ENCODE measurements around the gene KIR2DL1. TPM values are rescaled to one million over a fixed set of nuclear protein-coding genes. Genes with fewer than 3 reads are reported as not detected.
"Not testable (repeated sequence)": the region's sequence is repeated elsewhere in the genome, so short reads cannot be mapped to it uniquely, and the experiment has no call there.

KIR2DL1 gene
- total RNA-seq, 1 experiment from 2014 or later: not detected

GRCh38 chr19:54775095-54775815 lies 5.7 kb downstream of the KIR2DL1 start:
- H3K9me3 ChIP-seq (ENCODE audit: control insufficient read depth, low read depth, low read length): peaks cover 74% of the 10 kb centered on the region
- not testable (repeated sequence) for H4K20me1 ChIP-seq (ENCODE audit: control insufficient read depth, insufficient read depth, insufficient read length); DNase-seq; H3K56ac ChIP-seq (ENCODE audit: insufficient read length, low read depth, low read length); H2BK15ac ChIP-seq (ENCODE audit: low read depth, low read length); H3K79me2 ChIP-seq (ENCODE audit: insufficient read depth, low read length); H4K8ac ChIP-seq (replicated peaks; ENCODE audit: insufficient read length, low read depth, low read length); H3K14ac ChIP-seq (ENCODE audit: insufficient read depth, low read length); H3K27ac ChIP-seq (ENCODE audit: insufficient read length, low read depth, low read length); H3K4me1 ChIP-seq (ENCODE audit: insufficient read depth, low read length); H4K5ac ChIP-seq (ENCODE audit: insufficient read length, low read depth, low read length); H3K9ac ChIP-seq (ENCODE audit: extremely low read depth, insufficient read length, low read length); H3K4me1 Mint-ChIP-seq; H3K23ac ChIP-seq (ENCODE audit: insufficient read length, low read depth, low read length); H3K18ac ChIP-seq (ENCODE audit: insufficient read length, low read depth, low read length); H3K4me3 Mint-ChIP-seq; H3K27ac Mint-ChIP-seq; H3K27me3 ChIP-seq (ENCODE audit: insufficient read depth, low read length); H4K91ac ChIP-seq (ENCODE audit: insufficient read length, low read depth, low read length); H3K79me1 ChIP-seq (ENCODE audit: insufficient read depth, low read depth, low read length, poor library complexity, severe bottlenecking); H3K4me2 ChIP-seq (ENCODE audit: insufficient read depth, insufficient read length, low read length); H2BK12ac ChIP-seq (ENCODE audit: insufficient read length, low read depth, low read length); H2BK20ac ChIP-seq (ENCODE audit: low read depth, low read length, poor library complexity, severe bottlenecking); H3K4ac ChIP-seq (ENCODE audit: low read depth, low read length); H2AK5ac ChIP-seq (ENCODE audit: insufficient read length, low read length); H2BK120ac ChIP-seq (ENCODE audit: low read depth, low read length, poor library complexity, severe bottlenecking); H3K27me3 Mint-ChIP-seq (ENCODE audit: low read depth); H2AFZ ChIP-seq (ENCODE audit: low read length); H3K23me2 ChIP-seq (ENCODE audit: insufficient read length, low read depth, low read length, poor library complexity, severe bottlenecking); H2BK5ac ChIP-seq (ENCODE audit: insufficient read length, low read length); H3T11ph ChIP-seq (ENCODE audit: low read length)
- H3K9me3 Mint-ChIP-seq: peaks cover 92 to 94% of the 10 kb centered on the region in 2 experiments
- no CpG with 5 or more reads among the region's 12 CpGs for WGBS (ENCODE audit: extremely low coverage, insufficient read length, low lambda C conversion rate)
- peaks cover 7 to 53% (median 17%) of the 10 kb centered on the region in 3 experiments; a peak in 6 of 7 replicates for H3K36me3 Mint-ChIP-seq (ENCODE audit: insufficient read depth in 1 of 3, low read depth in 3 of 3)

DNA sequence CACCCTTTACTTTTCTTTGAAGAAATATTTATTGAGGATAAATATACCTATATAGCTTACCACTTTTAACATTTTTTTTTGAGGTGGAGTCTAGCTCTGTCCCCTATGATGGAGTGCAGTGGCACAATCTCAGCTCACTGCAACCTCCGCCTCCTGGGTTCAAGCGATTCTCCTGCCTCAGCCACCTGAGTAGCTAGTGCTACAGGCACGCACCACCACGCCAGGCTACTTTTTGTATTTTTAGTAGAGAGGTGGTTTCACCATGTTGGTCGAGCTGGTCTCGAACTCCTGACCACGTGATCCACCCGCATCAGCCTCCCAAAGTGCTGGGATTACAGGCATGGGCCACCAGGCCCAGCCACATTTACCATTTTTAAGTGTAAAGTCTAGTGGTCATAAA lies 6.2 kb downstream of the KIR2DL1 start:
- not testable (repeated sequence) for H2BK12ac ChIP-seq (ENCODE audit: insufficient read length, low read depth, low read length); H2BK120ac ChIP-seq (ENCODE audit: low read depth, low read length, poor library complexity, severe bottlenecking); H4K91ac ChIP-seq (ENCODE audit: insufficient read length, low read depth, low read length); H2BK5ac ChIP-seq (ENCODE audit: insufficient read length, low read length); H4K20me1 ChIP-seq (ENCODE audit: control insufficient read depth, insufficient read depth, insufficient read length); H3K79me1 ChIP-seq (ENCODE audit: insufficient read depth, low read depth, low read length, poor library complexity, severe bottlenecking); H3K56ac ChIP-seq (ENCODE audit: insufficient read length, low read depth, low read length); H2AK5ac ChIP-seq (ENCODE audit: insufficient read length, low read length); H3T11ph ChIP-seq (ENCODE audit: low read length); H2AFZ ChIP-seq (ENCODE audit: low read length); H3K4me1 Mint-ChIP-seq; H3K27me3 ChIP-seq (ENCODE audit: insufficient read depth, low read length); H2BK15ac ChIP-seq (ENCODE audit: low read depth, low read length); H3K27me3 Mint-ChIP-seq (ENCODE audit: low read depth); H3K23ac ChIP-seq (ENCODE audit: insufficient read length, low read depth, low read length); H3K14ac ChIP-seq (ENCODE audit: insufficient read depth, low read length); H3K4me2 ChIP-seq (ENCODE audit: insufficient read depth, insufficient read length, low read length); H3K4me3 Mint-ChIP-seq; H2BK20ac ChIP-seq (ENCODE audit: low read depth, low read length, poor library complexity, severe bottlenecking); H3K4ac ChIP-seq (ENCODE audit: low read depth, low read length); H3K23me2 ChIP-seq (ENCODE audit: insufficient read length, low read depth, low read length, poor library complexity, severe bottlenecking); H4K8ac ChIP-seq (replicated peaks; ENCODE audit: insufficient read length, low read depth, low read length); H3K9ac ChIP-seq (ENCODE audit: extremely low read depth, insufficient read length, low read length); H3K4me1 ChIP-seq (ENCODE audit: insufficient read depth, low read length); H3K27ac ChIP-seq (ENCODE audit: insufficient read length, low read depth, low read length); H3K18ac ChIP-seq (ENCODE audit: insufficient read length, low read depth, low read length); H4K5ac ChIP-seq (ENCODE audit: insufficient read length, low read depth, low read length); H3K79me2 ChIP-seq (ENCODE audit: insufficient read depth, low read length); H3K27ac Mint-ChIP-seq; DNase-seq
- no CpG with 5 or more reads among the region's 8 CpGs for WGBS (ENCODE audit: extremely low coverage, insufficient read length, low lambda C conversion rate)
- peaks cover 89 to 92% of the 10 kb centered on the region in 2 experiments for H3K9me3 Mint-ChIP-seq
- peaks cover 4 to 50% (median 15%) of the 10 kb centered on the region in 3 experiments; a peak in 6 of 7 replicates for H3K36me3 Mint-ChIP-seq (ENCODE audit: insufficient read depth in 1 of 3, low read depth in 3 of 3)
- H3K9me3 ChIP-seq (ENCODE audit: control insufficient read depth, low read depth, low read length): peaks cover 68% of the 10 kb centered on the region

Data from H9 (cell line).